ENCODE data around the gene CXXC5. TPM values are rescaled to one million over a fixed set of nuclear protein-coding genes. Genes with fewer than 3 reads are reported as not detected.
A peak's percentile ranks its signal among the peaks of the same experiment; 100 is the strongest.
"Not testable (repeated sequence)": the region's sequence is repeated elsewhere in the genome, so short reads cannot be mapped to it uniquely, and the experiment has no call there.

Gene CXXC5
- total RNA-seq (ENCODE audit: insufficient read depth, low replicate concordance) = 81.6 TPM

DNA sequence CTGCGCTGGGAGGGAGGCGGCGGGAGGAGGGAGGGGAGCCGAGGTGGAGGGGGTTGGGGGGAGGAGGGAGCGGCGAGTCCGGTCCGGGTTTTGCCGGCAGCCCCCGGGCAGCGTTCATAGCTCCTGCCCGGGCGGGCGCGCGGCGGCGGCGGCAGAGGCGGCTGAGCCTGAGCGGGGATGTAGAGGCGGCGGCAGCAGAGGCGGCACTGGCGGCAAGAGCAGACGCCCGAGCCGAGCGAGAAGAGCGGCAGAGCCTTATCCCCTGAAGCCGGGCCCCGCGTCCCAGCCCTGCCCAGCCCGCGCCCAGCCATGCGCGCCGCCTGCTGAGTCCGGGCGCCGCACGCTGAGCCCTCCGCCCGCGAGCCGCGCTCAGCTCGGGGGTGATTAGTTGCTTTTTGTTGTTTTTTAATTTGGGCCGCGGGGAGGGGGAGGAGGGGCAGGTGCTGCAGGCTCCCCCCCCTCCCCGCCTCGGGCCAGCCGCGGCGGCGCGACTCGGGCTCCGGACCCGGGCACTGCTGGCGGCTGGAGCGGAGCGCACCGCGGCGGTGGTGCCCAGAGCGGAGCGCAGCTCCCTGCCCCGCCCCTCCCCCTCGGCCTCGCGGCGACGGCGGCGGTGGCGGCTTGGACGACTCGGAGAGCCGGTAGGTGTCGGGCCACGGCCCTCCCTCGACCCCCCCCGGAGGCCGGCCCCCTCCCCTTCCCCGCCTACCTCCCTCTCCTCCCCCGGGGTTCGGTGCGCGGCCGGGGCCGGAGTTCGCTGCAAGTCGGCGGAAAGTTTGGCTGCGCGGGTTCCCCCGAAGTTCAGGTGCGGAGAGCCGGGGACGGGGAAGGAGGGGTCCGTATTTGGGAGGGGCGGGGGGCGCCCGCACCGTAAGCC lies at the start of gene CXXC5:
TSS of gene CXXC5 (plus strand) at position 145 of the 877 bp plus-strand sequence. CDS start 32,175 bp downstream, outside the sequence.
- DNase-seq (ENCODE audit: low spot score) = peak; percentile 88

DNA sequence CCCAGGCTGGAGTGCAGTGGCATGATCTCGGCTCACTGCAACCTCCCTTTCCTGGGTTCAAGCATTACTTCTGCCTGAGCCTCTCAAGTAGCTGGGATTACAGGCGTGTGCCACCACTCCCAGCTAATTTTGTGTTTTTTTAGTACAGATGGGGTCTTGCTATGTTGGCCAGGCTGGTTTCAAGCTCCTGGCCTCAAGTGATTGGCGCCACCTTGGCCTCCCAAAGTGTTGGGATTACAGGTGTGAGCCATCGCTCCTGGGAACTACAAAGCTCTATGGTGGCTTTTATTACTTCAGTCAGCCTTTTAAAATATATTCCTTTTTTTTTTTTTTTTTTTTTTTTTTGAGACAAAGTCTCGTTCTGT lies 49.6 kb upstream of the CXXC5 start:
- DNase-seq (ENCODE audit: low spot score) = not testable (repeated sequence)

DNA sequence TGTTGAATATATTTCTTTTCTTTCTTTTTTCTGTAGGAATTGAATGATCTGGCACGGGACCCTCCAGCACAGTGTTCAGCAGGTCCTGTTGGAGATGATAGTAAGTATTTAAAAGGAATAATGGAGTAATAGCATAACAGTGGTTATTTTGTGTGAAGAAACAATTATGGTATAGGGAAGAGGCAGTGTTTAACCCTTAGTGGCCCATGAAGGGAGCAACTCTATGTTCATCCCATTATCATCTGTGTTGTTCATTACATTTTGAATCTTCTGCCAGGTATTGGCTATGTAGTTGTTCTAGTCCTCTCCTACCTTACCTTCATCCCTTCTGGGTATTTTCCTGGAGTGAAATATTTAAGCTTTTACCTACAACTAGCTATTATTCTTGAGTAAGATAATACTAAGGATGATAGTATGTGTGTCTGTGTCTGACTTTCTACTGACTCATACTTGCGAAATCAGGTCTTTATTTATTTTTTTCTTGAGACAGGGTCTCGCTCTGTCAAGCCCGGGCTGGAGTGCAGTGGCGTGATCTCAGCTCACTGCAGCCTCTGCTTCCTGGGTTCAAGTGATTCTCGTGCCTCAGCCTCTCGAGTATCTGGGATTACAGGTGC lies 47.7 kb upstream of the CXXC5 start:
- no peak for DNase-seq (ENCODE audit: low spot score)

DNA sequence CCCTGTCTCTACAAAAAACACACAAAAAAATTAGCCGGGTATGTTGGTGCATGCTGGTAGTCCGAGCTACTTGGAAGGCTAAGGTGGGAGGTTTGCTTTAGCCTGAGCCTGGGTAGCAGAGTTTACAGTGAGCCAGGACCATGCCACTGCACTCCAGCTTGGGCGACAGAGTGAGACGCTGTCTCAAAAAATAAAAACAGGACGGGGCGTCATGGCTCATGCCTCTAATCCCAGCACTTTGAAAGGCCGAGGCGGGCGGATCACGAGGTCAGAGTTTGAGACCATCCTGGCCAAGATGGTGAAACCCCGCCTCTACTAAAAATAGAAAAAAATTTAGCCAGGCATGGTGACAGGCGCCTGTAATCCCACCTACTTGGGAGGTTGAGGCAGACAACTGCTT lies 46.7 kb upstream of the CXXC5 start:
- DNase-seq (ENCODE audit: low spot score) = no peak

DNA sequence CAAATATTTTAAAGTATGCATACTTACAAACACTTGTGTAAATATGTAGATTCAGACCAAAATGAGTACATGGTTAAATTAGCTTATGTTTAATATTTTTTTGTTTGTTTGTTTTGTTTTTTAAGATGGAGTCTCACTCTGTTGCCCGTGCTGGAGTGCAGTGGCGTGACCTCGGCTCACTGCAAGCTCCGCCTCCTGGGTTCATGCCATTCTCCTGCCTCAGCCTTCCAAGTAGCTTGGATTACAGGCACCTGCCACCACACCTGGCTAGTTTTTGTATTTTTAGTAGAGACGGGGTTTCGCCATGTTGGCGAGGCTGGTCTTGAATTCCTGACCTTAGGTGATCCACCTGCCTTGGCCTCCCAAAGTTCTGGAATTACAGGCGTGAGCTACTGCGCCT lies 46.2 kb upstream of the CXXC5 start:
- DNase-seq (ENCODE audit: low spot score) = not testable (repeated sequence)

DNA sequence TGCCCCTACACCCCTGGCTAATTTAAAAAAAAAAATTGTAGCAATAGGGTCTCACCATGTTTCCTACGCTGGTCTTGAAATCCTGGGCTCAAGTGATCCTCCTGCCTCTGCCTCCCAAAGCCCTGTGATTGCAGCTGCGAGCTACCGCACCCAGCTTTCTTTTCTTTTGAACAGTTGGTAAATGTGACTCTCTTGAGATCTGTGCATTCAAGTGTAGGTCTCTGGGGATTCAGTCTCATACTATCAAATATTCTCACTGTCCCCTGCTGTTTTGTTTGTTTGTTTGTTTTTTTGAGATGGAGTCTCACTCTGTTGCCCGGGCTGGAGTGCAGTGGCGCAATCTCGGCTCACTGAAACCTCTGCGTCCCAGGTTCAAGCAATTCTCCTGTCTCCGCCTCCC lies 42.3 kb upstream of the CXXC5 start:
- DNase-seq (ENCODE audit: low spot score) = no peak

DNA sequence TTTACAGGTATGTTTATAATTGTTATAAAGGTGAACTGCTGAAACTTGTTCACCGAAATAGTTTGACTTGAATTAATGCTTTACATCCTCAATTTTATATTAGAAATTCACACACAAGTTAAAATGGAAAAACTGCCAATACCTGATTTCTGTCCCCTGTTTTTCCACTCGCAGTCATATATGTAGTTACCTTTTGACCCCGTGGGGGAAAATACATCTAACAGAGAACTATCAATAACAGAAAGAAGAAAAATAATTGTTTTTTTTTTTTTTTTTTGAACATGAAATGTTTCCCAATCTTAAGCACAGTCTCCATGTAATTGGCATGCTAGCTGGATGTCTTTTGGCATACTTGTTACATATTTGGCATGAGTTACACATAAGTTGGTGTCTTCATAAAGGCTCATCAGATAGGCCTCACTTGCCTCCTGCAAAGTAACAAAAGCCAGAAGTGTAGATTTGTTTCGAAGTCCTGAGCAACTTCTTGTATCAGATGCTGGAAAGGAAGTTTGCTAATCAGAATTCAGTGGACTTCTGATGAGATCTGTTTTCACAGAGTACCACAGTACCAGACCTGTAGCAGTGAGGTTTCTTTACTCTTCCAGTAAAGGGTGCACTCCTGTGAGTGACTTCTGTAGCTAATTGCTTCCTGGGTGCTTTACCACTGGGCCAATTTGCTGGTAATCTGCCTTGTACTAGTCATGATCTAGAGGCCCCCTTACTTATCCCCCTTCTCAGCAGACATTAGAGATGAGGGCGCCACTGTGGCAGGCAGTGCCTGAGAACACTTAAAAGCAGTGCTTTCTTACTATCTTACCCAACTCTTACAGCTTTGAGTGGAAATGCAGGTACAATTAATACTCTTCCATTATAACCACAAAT lies 36.2 kb upstream of the CXXC5 start:
- DNase-seq (ENCODE audit: low spot score) = no peak

DNA sequence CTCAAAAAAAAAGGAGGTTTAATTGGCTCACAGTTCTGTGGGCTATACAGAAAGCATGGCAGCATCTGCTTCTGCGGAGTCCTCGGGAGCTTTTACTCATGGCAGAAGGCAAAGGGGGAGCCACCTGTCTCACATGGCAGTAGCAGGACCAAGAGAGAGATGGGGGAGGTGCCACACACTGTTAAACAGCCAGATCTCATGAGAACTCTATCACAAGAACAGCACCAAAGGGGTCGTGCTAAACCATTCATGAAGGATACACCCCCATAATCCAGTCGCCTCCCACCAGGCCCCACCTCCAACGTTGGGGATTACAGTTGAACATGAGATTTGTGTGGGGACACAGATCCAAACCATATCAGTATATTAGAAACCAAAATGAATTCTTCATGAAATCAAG lies 28.3 kb upstream of the CXXC5 start:
- DNase-seq (ENCODE audit: low spot score) = no peak

DNA sequence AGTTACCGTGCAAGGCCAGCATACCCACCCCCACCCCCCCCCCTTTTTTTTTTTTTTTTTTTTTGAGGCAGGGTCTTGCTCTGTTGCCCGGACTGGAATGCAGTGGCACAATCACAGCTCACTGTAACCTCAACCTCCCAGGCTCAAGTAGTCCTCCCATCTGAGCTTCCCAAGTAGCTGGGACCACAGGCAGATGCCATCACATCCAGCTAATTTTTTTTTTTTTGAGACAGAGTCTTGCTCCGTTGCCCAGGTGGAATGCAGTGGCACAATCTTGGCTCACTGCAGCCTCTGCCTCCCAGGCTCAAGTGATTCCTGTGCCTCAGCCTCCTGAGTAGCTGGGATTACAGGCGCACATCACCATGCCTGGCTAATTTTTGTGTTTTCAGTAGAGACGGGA lies 22.8 kb upstream of the CXXC5 start:
- not testable (repeated sequence) for DNase-seq (ENCODE audit: low spot score)

DNA sequence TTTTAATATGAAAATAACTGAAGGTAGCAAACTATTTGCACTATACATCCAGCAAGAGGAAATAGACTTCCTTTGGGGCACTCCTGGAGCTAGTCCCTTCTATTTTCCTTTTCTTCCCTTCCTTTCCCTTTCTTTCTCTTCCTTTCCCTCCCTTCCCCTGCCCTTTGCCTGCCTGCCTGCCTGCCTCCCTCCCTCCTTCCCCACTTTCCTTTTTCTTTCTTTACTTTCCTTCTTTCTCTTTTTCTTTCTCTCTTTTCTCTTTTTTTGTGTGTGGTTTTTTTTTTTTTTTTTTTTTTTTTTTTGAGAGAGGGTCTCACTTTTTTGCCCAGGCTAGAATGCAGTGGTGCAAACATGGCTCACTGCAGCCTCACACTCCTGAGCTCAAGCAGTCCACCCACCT lies 17.3 kb upstream of the CXXC5 start:
- DNase-seq (ENCODE audit: low spot score) = no peak

DNA sequence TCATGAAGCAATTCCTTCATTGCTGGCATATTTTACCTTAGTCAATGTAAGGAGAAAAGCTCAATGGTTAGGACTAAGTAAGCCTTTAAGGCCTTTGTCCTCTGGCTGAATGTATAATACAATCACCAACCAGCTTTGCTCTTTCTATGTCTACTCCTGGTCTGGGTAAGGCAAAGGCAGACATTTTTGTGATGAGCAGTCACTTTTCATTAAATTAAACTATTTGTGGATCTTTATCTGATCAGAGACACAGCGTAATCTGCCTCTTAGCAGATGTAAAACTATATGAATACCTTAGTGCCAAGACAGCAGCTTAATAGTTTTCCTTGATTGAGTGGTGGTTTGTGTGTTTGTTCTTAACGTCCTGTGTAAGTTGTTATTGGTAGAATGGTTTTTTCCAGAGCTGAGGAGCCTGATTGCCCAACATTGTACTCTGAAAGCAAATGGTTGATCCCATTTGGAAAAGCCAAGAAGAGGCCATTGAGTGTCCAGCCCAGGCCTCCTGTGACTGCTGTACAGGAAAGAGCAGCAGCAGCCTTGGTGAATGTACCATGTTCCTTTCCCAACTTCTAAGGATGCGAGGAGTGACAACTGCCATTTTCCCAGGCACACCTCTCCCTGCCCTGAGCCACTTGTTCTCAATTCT lies 16.5 kb upstream of the CXXC5 start:
- DNase-seq (ENCODE audit: low spot score) = no peak

DNA sequence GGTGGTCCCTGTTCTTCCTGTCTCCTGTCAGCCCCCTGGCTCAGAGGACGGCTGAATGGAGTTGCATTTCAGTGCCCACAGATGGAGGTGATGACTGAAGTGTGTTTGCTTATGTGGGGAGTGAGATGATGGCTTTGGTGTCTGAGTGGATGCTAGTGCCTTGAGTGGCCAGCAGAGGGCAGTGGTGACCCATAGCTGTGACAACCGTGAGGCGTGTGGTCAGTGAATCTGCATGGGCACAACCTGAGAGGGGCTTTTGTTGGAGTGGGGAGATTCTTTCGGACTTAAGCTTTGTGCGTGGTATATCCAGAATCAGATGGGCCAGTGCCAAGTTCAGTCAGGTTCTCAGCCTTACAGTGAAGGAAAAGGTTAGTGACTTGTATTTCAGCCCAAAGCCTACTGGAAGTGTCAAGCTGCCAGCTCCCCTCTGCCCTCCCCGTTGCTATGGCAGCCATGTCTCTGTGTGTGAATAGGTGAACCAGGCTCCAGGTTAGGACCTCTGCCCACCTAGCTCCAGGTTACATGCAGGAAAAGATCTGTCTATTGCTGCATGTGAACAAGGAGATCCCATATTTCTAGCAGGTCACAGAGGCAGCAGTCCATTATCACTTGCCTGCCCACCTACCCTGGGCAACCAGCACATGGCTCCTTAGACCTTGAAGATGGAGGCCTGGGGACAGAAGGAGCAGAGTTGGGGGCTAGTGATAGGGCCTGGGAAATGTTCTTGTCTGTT lies 14.7 kb upstream of the CXXC5 start:
- DNase-seq (ENCODE audit: low spot score) = peak; percentile 76

DNA sequence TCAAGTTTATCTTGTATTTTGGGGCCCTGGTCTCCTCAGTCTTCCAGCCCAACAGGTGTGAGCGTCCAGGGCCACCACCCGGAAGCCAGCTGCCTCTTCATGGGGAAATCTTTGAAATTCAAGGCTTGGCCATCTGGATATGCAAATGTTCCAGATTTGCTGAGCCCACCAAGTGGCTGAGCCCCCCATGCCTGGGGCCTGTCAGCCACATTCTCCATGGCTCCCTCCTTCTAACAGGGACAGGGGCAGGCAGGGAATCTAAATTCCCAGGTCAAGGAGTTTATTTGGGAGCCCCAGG lies 14.2 kb upstream of the CXXC5 start:
- no peak for DNase-seq (ENCODE audit: low spot score)

DNA sequence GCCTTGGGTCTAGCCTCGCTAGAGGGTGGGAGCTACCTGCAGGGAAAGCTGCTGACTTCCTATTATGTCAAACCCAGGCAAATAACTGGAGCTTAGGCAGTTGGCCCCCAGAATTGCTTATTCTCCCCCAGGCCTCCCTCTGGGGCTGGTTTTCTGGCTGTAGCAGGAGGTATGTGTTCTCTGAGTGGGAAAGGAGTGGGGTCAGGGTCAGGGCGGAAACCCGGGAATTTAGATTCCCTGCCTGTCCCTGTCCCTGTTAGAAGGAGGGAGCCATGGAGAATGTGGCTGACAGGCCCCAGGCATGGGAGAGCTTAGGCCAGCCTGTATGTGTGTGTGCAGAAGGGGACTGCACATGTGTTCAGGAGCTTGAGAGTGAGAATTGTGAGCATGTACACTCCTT lies 13.6 kb upstream of the CXXC5 start:
- DNase-seq (ENCODE audit: low spot score) = no peak

DNA sequence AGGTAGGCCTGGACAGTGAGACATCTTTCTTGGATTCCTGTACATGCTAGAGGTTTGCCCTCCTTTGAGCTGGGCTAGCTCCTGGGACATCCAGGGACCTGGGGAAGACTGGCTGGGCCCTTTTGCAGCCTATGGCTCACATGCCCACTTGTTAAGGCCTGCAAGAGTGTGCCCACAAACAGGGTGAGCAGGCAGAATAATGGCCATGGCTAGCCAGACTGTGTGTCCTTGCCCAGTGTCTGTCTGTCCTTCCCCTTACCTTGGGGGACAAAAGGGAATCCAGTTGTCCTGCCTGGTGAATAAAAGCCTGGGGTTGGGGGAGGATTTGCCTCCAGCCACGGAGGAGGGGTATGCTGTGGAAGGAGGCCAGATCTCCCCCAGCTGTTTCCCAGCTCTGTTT lies 13.0 kb upstream of the CXXC5 start:
- DNase-seq (ENCODE audit: low spot score) = no peak

DNA sequence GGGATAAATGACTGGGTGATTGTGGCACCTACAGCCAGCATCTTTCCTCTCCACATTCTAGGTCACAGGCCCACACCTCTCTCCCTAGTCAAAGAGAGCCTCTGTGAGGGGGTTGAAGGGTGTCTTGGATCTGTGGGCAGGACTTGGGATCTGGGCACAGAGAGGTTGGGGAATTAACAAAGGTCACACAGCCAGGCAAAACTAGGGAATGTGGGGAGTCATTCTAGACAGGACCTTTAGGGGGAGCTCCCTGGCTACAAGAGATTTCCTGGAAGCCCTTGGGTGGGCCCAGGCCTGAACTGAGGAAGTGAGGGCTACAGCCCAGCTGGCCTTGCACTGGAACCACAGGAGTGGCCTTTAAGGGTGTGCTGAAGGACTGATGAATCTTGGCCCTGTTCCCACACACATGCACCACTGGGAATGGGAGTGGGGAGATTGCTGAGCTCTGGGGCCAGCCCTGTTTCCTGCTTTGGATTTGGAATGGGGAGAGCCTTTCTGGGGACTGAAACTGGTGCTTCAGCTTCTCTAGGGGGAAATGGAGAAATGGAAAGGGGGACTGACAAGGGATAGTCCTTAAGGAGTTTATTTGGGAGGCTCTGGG lies 12.4 kb upstream of the CXXC5 start:
- peak; percentile 88 for DNase-seq (ENCODE audit: low spot score)

DNA sequence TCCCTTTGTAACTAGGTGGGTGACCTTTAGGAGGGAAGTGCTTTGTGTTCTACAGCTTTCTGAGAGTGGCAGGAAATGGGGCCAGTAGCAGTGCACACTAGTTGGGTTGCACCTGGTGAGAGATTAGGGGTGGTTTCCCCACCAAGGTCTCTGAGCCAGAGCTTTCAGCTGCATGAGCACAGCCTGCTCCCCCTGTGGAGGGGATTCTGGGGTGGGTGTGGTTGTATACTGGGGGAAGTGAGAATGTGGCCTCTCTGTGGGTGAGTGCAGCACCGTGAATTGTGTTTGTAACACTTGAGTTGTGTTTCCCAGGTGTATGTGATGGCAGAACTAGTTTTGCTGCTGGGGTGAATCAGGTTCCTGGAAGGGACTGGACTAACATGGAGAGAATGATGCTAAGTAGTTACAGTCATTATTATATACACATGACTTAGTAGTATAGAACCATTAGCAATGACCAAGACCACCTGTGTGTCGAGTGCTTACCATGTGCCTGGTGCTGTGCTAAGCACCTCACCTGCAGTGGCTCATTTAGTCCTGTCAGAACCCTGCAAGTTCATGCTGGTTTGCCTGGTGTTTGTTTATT lies 11.8 kb upstream of the CXXC5 start:
- DNase-seq (ENCODE audit: low spot score) = no peak

DNA sequence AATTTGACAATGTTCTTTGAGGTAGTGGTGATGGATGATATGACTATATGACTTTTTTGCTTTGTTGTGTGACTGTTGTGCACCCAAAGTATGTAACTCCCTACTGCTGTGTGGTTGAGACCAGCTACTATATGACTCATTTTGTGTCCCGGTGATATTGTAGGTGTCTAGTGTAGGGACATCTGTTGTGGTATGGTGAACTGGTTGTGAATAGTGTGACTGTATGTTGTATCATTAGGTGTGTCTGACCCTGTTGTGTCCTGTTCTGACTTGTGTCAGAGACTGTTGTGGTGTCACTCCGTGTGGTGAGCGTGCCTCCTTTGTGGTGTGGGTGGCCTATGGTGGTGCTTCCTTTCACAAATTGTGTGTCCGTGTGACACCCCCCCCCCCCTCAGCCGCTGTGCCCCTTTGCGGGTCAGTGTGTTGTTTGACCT lies 11.2 kb upstream of the CXXC5 start:
- DNase-seq (ENCODE audit: low spot score) = no peak

DNA sequence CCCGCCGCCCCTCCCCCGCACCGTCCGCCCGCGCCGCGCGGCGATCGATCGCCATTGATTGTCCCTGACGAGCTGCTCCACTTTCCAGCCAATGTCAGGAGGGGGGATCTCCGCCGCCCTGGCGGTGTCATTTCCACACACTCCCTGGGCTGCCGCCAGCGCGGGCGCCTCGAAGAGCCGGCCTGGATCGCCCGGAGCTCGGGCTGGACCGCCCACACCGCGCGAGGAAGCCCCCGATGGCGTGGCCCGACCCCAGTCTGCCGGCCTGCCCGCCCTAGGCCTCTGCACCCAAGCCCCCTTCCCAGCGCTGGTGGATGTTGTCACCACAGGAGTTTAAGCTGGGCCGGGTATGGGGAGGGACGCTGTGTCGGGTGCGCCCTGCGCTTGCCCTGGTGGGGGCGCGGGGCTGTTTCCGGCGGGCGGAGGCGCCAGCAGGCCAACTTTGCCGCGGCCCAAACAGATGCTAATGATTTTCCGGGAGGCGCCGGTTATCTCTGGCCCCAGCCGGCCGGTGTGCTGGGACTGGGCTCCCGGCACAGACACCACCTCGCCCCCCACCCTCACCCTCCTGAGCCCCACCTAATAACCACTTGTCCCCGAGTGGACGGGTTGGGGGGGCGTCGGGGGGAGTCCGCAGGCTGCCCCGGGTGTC lies 10.6 kb upstream of the CXXC5 start:
- peak; percentile 86 for DNase-seq (ENCODE audit: low spot score)
